A549 (cell line): ENCODE measurements around the gene SWAP70. TPM values are rescaled to one million over a fixed set of nuclear protein-coding genes. Genes with fewer than 3 reads are reported as not detected.

Experiments
- ATAC-seq, 2 experiments: fragments of 200-7000 bp in 1 of 2; fragments of >200 bp in 1 of 2; cut with Nextera tagmentation in 1 of 2; cut with Tn5 transposase in 1 of 2; 3 replicates each; pipeline versions ENCODE4 v1.8.0 to v1.9.1; 2018 to 2020; ENCODE audit warnings: mild to moderate bottlenecking in 1 of 2, moderate library complexity in 1 of 2
- CTCF ChIA-PET: fragments of 300-600 bp; sonication (Branson Sonifier 250); formaldehyde crosslinking; extraction: SDS; loops from one replicate; lab custom pipeline; 2021; ENCODE audit warnings: antibody characterized with exemption, inconsistent platforms; lab: Yijun Ruan, JAX
- POLR2A ChIA-PET: fragments of 350-600 bp; formaldehyde crosslinking; extraction: SDS; loops from one replicate; lab custom pipeline; 2021; ENCODE audit warnings: antibody characterized with exemption, inconsistent platforms; lab: Yijun Ruan, JAX
- DNase-seq, 2 experiments: peaks; one replicate each; pipeline versions ENCODE4 v3.0.0 to v3.0.0-alpha.2; 2011 to 2016; ENCODE audit warnings: low read depth in 1 of 2, low spot score in 1 of 2
- FAIRE-seq: peaks from 2 replicates; lab custom pipeline; 2011; peaks lifted over from hg19 to GRCh38; lab: Jason Lieb, UNC
- H3K27ac ChIP-seq, 2 experiments: fragments of >200 bp; sonication (Bioruptor Twin); formaldehyde crosslinking; 3 replicates each; pipeline ENCODE4 v1.5.1; 2016 to 2017
- H3K4me1 ChIP-seq: fragments of >200 bp; sonication (Bioruptor Twin); formaldehyde crosslinking; 3 replicates; pipeline ENCODE4 v1.6.1; 2016
- H3K4me2 ChIP-seq: fragments of >200 bp; sonication (Bioruptor Twin); formaldehyde crosslinking; 3 replicates; pipeline ENCODE4 v1.6.1; 2016
- H3K4me3 ChIP-seq: fragments of >200 bp; sonication (Bioruptor Twin); formaldehyde crosslinking; 3 replicates; pipeline ENCODE4 v1.5.1; 2016
- H3K9me3 ChIP-seq: fragments of >200 bp; sonication (Bioruptor Twin); formaldehyde crosslinking; 3 replicates; pipeline ENCODE4 v1.6.1; 2016
- BHLHE40 ChIP-seq: IDR thresholded peaks from 2 replicates; pipeline ENCODE4 v1.6.1; 2012; ENCODE audit warnings: low read depth, low read length, inconsistent platforms
- CBX2 ChIP-seq: fragments of 200-600 bp; sonication (generic); IDR thresholded peaks from 2 replicates; pipeline ENCODE4 v1.6.1; 2016; ENCODE audit warnings: low read depth, mild to moderate bottlenecking, borderline replicate concordance
- CEBPB ChIP-seq, 2 experiments: fragments of >200 bp in 1 of 2; sonication (Bioruptor Twin) in 1 of 2; formaldehyde crosslinking in 1 of 2; IDR thresholded peaks; 2 replicates each; pipeline ENCODE4 v1.6.1; 2012 to 2016
- CHD4 ChIP-seq: fragments of 200-600 bp; sonication (generic); IDR thresholded peaks from 2 replicates; pipeline ENCODE4 v1.6.1; 2016; ENCODE audit warnings: antibody characterized with exemption, mild to moderate bottlenecking, borderline replicate concordance
- E2F6 ChIP-seq: IDR thresholded peaks from 2 replicates; pipeline ENCODE4 v1.6.1; 2012; ENCODE audit warnings: low read depth, borderline replicate concordance
- EHF ChIP-seq: fragments of 250-450 bp; sonication (Bioruptor Pico); IDR thresholded peaks from 2 replicates; pipeline ENCODE4 v1.5.0; 2020; ENCODE audit warnings: mild to moderate bottlenecking
- EHMT2 ChIP-seq: fragments of 200-600 bp; sonication (generic); IDR thresholded peaks from 2 replicates; pipeline ENCODE4 v1.6.1; 2016; ENCODE audit warnings: antibody characterized with exemption, low read depth, mild to moderate bottlenecking, moderate library complexity
- EP300 ChIP-seq, 2 experiments: fragments of >200 bp; sonication (Bioruptor Twin); formaldehyde crosslinking; IDR thresholded peaks; 2 replicates in 1 of 2; 3 replicates in 1 of 2; pipeline ENCODE4 v1.6.1; 2016 to 2017
- FOSB ChIP-seq: fragments of 250-450 bp; sonication (Bioruptor Pico); IDR thresholded peaks from 2 replicates; pipeline ENCODE4 v1.5.0; 2020; ENCODE audit warnings: mild to moderate bottlenecking, moderate library complexity
- FOXS1 ChIP-seq: fragments of 250-450 bp; sonication (Bioruptor Pico); IDR thresholded peaks from 2 replicates; pipeline ENCODE4 v1.5.0; 2020; ENCODE audit warnings: mild to moderate bottlenecking, moderate library complexity
- GATA3 ChIP-seq: IDR thresholded peaks from 2 replicates; pipeline ENCODE4 v1.6.1; 2012; ENCODE audit warnings: borderline replicate concordance
- HDAC2 ChIP-seq: fragments of 200-600 bp; sonication (generic); IDR thresholded peaks from 2 replicates; pipeline ENCODE4 v1.6.1; 2016
- HEYL ChIP-seq: fragments of 250-450 bp; sonication (Bioruptor Pico); IDR thresholded peaks from 2 replicates; pipeline ENCODE4 v1.8.0; 2021; ENCODE audit warnings: mild to moderate bottlenecking, moderate library complexity
- JUNB ChIP-seq: fragments of >200 bp; sonication (Bioruptor Twin); formaldehyde crosslinking; IDR thresholded peaks from 2 replicates; pipeline ENCODE4 v1.6.1; 2016
- MAFK ChIP-seq: fragments of 450-650 bp; IDR thresholded peaks from 2 replicates; pipeline ENCODE4 v1.6.1; 2014; ENCODE audit not compliant: partially characterized antibody
- MAZ ChIP-seq: fragments of 150-350 bp; IDR thresholded peaks from 2 replicates; pipeline ENCODE4 v1.6.1; 2014; ENCODE audit warnings: antibody characterized with exemption, low read depth, low read length, borderline replicate concordance
- NFE2L2 ChIP-seq: fragments of 150-350 bp; conservative IDR thresholded peaks from 2 replicates; pipeline ENCODE4 v1.6.1; 2014; ENCODE audit warnings: low read length
- NPAS2 ChIP-seq: fragments of 250-450 bp; sonication (Bioruptor Pico); IDR thresholded peaks from 2 replicates; pipeline ENCODE4 v1.8.0; 2022; ENCODE audit warnings: mild to moderate bottlenecking, moderate library complexity, borderline replicate concordance
- NR3C1 ChIP-seq: fragments of >200 bp; sonication (Bioruptor Twin); formaldehyde crosslinking; IDR thresholded peaks from 3 replicates; pipeline ENCODE4 v1.6.1; 2017
- POLR2A ChIP-seq: IDR thresholded peaks from 2 replicates; pipeline ENCODE4 v1.6.1; 2012; ENCODE audit warnings: mild to moderate bottlenecking, low read length
- RAD21 ChIP-seq, 2 experiments: fragments of >200 bp in 1 of 2; sonication (Bioruptor Twin) in 1 of 2; formaldehyde crosslinking in 1 of 2; IDR thresholded peaks in 1 of 2; conservative IDR thresholded peaks in 1 of 2; 2 replicates in 1 of 2; 3 replicates in 1 of 2; pipeline ENCODE4 v1.6.1; 2012 to 2018; ENCODE audit warnings: inconsistent platforms in 1 of 2
- RARB ChIP-seq: fragments of 250-450 bp; sonication (Bioruptor Pico); IDR thresholded peaks from 2 replicates; pipeline ENCODE4 v1.8.0; 2021; ENCODE audit warnings: mild to moderate bottlenecking, moderate library complexity
- RCOR1 ChIP-seq: fragments of 150-350 bp; IDR thresholded peaks from 2 replicates; pipeline ENCODE4 v1.6.1; 2014; ENCODE audit warnings: antibody characterized with exemption, low read length, low read depth
- RNF2 ChIP-seq: fragments of 200-600 bp; sonication (generic); IDR thresholded peaks from 2 replicates; pipeline ENCODE4 v1.6.1; 2016; ENCODE audit warnings: low read depth, mild to moderate bottlenecking, antibody characterized with exemption, moderate library complexity, borderline replicate concordance
- SREBF2 ChIP-seq: fragments of 450-650 bp; IDR thresholded peaks from 2 replicates; pipeline ENCODE4 v1.6.1; 2014; ENCODE audit warnings: mild to moderate bottlenecking, moderate library complexity
- TFCP2L1 ChIP-seq: fragments of 250-450 bp; sonication (Bioruptor Pico); IDR thresholded peaks from 2 replicates; pipeline ENCODE4 v1.5.0; 2021; ENCODE audit warnings: mild to moderate bottlenecking
- ZC3H11A ChIP-seq: fragments of 450-650 bp; IDR thresholded peaks from 2 replicates; pipeline ENCODE4 v1.6.1; 2014; ENCODE audit warnings: antibody characterized with exemption, mild to moderate bottlenecking
- ZNF302 ChIP-seq: fragments of 250-450 bp; sonication (Bioruptor Pico); IDR thresholded peaks from 2 replicates; pipeline ENCODE4 v1.9.0; 2021; ENCODE audit warnings: inconsistent platforms, mild to moderate bottlenecking, moderate library complexity
- WGBS: methylation state at CpG from one replicate; pipeline ENCODE4 v1.1.6; 2017; ENCODE audit errors: missing lambda C conversion rate; 5-methylcytosine and 5-hydroxymethylcytosine counted together
- polyA plus RNA-seq, 4 experiments: library from polyadenylated mRNA; depleted of rRNA in 3 of 4; stranded (reverse); fragments of >200 nt; fragmentation: RNase III in 1 of 4; extraction: RNeasy Plus Mini Kit Qiagen cat#74134 plus additional on column Dnase treatment in 1 of 4; gene quantifications; 2 replicates in 3 of 4; 3 replicates in 1 of 4; pipeline ENCODE4 v1.2.3, GENCODE V29; 2011 to 2017
- TF ChIP-seq, protein P1 (sequence below): fragments of 150-350 bp; IDR thresholded peaks from 2 replicates; pipeline ENCODE4 v1.6.1; 2014; ENCODE audit warnings: low read depth, mild to moderate bottlenecking, low read length
- TF ChIP-seq, protein P2 (sequence below): fragments of >200 bp; sonication (Bioruptor Twin); formaldehyde crosslinking; IDR thresholded peaks from 3 replicates; pipeline ENCODE4 v1.6.1; 2016
- TF ChIP-seq, protein P3 (sequence below): IDR thresholded peaks from 2 replicates; pipeline ENCODE4 v1.6.1; 2012
- TF ChIP-seq, protein P4 (sequence below): fragments of 450-650 bp; IDR thresholded peaks from 2 replicates; pipeline ENCODE4 v1.6.1; 2014; ENCODE audit warnings: antibody characterized with exemption
- TF ChIP-seq, protein P5 (sequence below): fragments of 250-450 bp; sonication (Bioruptor Pico); IDR thresholded peaks from 2 replicates; pipeline ENCODE4 v1.5.0; 2020; ENCODE audit warnings: low read depth, mild to moderate bottlenecking, moderate library complexity
- TF ChIP-seq, protein P6 (sequence below): IDR thresholded peaks from 2 replicates; pipeline ENCODE4 v1.6.1; 2012
- TF ChIP-seq, protein P7 (sequence below): fragments of >200 bp; sonication (Bioruptor Twin); formaldehyde crosslinking; IDR thresholded peaks from 2 replicates; pipeline ENCODE4 v1.6.1; 2016

SWAP70 gene
- polyA plus RNA-seq, 2 of the 4 experiments (the other 2 are of a cell fraction), result 24.5 to 25.5 TPM

DNA sequence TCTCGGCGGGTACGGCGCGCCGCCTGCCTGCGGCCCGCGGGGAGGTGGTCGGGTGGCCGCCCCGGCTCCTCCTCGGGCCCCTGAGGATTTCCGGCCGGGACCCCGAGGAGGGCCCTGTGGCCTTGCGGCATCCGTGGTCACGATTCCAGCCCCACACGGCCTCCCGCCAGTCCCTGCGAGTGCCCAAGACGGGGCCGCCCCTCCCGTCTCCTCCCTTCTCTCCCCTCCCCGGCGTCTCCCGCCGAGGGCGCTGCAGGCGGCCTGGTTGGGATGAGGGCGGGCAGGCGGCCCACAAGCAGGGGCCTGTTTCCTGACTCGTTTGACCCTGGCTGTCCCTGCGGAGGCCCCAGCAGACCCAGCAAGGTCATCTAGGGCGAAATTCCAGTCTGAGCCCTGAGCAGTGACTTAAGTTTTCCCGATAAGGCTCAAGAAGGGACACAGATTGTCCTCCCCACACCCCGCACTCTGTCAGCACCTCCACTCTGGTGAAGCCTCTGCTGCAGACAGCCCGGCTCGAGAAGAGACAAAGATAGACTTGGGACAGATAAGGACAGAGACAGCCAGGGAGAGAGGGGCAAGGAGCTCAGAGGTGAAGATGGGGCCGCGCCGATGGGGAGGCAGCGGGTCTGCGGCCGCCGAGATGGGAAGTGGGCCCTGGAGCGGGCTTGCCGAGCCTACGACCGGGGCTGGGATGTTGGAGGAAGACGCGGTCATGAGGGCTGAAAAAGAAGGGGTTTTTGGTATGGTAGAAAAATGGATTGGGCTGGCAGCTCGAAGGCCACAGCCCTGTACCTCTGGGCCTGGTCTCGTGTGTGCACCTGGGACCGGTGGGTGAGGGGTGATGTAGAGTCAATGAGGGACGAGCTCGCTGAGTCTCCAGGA is 95.0 kb downstream of the SWAP70 start:
- CTCF ChIA-PET, result interaction anchor here (0.6 to 4.0 kb wide), 69 partner anchors 8 to 978 kb away, joined by 3 to 106 read pairs (median 4); partner anchors contain the start of gene ADM
- peaks cover 36% of the 10 kb centered on the region for H3K4me1 ChIP-seq
- H3K4me2 ChIP-seq, result peak overlapping the region; percentile 99
- H3K9me3 ChIP-seq, result no peaks in the 10 kb centered on the region
- POLR2A ChIA-PET, result interaction anchor here (0.5 to 2.8 kb wide), 10 partner anchors 147 to 608 kb away, joined by 3 to 53 read pairs (median 4); partner anchors contain the start of gene ADM
- peak overlapping the region; percentile 70 for H3K4me3 ChIP-seq
- peak overlapping the region; percentile 95 to 98 for H3K27ac ChIP-seq
- peak; percentile 71 to 77 for DNase-seq
- ATAC-seq, result peak; percentile 78 to 83
- WGBS, result 20% methylated on average over 24 of the region's 58 CpGs
- FAIRE-seq, result no peak
- TF ChIP-seq EHMT2, result no peak
- TF ChIP-seq, protein P1, sequence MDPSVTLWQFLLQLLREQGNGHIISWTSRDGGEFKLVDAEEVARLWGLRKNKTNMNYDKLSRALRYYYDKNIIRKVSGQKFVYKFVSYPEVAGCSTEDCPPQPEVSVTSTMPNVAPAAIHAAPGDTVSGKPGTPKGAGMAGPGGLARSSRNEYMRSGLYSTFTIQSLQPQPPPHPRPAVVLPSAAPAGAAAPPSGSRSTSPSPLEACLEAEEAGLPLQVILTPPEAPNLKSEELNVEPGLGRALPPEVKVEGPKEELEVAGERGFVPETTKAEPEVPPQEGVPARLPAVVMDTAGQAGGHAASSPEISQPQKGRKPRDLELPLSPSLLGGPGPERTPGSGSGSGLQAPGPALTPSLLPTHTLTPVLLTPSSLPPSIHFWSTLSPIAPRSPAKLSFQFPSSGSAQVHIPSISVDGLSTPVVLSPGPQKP, result no peak
- TF ChIP-seq JUNB, result no peak
- TF ChIP-seq RAD21 (conservative IDR thresholded peaks at IDR 0.05 in 1 of 2, IDR thresholded peaks at IDR 0.05 in 1 of 2), result peak in 1 of 2 experiments; percentile 24; a peak in 2 of 5 replicates
- no peak for TF ChIP-seq HDAC2
- no peak for TF ChIP-seq NPAS2 (CRISPR knock-in tag)
- TF ChIP-seq EP300 (IDR thresholded peaks at IDR 0.05), result no peak; a peak in 1 of 5 replicates
- no peak for TF ChIP-seq NR3C1
- TF ChIP-seq, protein P2, sequence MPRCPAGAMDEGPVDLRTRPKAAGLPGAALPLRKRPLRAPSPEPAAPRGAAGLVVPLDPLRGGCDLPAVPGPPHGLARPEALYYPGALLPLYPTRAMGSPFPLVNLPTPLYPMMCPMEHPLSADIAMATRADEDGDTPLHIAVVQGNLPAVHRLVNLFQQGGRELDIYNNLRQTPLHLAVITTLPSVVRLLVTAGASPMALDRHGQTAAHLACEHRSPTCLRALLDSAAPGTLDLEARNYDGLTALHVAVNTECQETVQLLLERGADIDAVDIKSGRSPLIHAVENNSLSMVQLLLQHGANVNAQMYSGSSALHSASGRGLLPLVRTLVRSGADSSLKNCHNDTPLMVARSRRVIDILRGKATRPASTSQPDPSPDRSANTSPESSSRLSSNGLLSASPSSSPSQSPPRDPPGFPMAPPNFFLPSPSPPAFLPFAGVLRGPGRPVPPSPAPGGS, result 0 out of 3 replicates have a peak, but pooled peaks have one; percentile 7
- 0 out of 2 replicates have a peak, but pooled peaks have one; percentile 38 for TF ChIP-seq FOXS1
- no peak for TF ChIP-seq EHF (CRISPR knock-in tag)
- no peak for TF ChIP-seq BHLHE40
- peak; percentile 48; the same call in 1 of the 2 replicates for TF ChIP-seq RARB (CRISPR knock-in tag)
- TF ChIP-seq RNF2, result 0 out of 2 replicates have a peak, but pooled peaks have one; percentile 48
- no peak; the same call in 1 of the 2 replicates for TF ChIP-seq GATA3
- TF ChIP-seq, protein P3, sequence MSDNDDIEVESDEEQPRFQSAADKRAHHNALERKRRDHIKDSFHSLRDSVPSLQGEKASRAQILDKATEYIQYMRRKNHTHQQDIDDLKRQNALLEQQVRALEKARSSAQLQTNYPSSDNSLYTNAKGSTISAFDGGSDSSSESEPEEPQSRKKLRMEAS, result peak; percentile 71
- TF ChIP-seq, protein P4, sequence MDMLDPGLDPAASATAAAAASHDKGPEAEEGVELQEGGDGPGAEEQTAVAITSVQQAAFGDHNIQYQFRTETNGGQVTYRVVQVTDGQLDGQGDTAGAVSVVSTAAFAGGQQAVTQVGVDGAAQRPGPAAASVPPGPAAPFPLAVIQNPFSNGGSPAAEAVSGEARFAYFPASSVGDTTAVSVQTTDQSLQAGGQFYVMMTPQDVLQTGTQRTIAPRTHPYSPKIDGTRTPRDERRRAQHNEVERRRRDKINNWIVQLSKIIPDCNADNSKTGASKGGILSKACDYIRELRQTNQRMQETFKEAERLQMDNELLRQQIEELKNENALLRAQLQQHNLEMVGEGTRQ, result no peak
- TF ChIP-seq RCOR1, result no peak
- TF ChIP-seq ZC3H11A, result no peak
- TF ChIP-seq POLR2A, result peak; percentile 22
- no peak for TF ChIP-seq SREBF2
- TF ChIP-seq, protein P5, sequence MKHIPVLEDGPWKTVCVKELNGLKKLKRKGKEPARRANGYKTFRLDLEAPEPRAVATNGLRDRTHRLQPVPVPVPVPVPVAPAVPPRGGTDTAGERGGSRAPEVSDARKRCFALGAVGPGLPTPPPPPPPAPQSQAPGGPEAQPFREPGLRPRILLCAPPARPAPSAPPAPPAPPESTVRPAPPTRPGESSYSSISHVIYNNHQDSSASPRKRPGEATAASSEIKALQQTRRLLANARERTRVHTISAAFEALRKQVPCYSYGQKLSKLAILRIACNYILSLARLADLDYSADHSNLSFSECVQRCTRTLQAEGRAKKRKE (CRISPR knock-in tag), result no peak; the same call in 1 of the 2 replicates
- no peak for TF ChIP-seq CBX2
- no peak for TF ChIP-seq TFCP2L1 (CRISPR knock-in tag)
- TF ChIP-seq, protein P6, sequence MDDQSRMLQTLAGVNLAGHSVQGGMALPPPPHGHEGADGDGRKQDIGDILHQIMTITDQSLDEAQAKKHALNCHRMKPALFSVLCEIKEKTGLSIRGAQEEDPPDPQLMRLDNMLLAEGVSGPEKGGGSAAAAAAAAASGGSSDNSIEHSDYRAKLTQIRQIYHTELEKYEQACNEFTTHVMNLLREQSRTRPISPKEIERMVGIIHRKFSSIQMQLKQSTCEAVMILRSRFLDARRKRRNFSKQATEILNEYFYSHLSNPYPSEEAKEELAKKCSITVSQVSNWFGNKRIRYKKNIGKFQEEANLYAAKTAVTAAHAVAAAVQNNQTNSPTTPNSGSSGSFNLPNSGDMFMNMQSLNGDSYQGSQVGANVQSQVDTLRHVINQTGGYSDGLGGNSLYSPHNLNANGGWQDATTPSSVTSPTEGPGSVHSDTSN, result no peak
- TF ChIP-seq CHD4, result no peak
- no peak for TF ChIP-seq MAFK
- TF ChIP-seq HEYL (CRISPR knock-in tag), result no peak
- TF ChIP-seq CEBPB (IDR thresholded peaks at IDR 0.05), result no peak; a peak in 1 of 4 replicates
- TF ChIP-seq NFE2L2, result no peak
- no peak for TF ChIP-seq FOSB (CRISPR knock-in tag)
- peak; percentile 77 for TF ChIP-seq E2F6
- TF ChIP-seq ZNF302, result no peak
- TF ChIP-seq, protein P7, sequence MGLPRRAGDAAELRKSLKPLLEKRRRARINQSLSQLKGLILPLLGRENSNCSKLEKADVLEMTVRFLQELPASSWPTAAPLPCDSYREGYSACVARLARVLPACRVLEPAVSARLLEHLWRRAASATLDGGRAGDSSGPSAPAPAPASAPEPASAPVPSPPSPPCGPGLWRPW, result no peak
- peak; percentile 79; the same call in 1 of the 2 replicates for TF ChIP-seq MAZ
